ENCODE results near the gene PNMT.

PNMT gene

GRCh38 chr17:39711851-39712250 is 43.6 kb downstream of the PNMT start:
- ATAC-seq, result no peak

DNA sequence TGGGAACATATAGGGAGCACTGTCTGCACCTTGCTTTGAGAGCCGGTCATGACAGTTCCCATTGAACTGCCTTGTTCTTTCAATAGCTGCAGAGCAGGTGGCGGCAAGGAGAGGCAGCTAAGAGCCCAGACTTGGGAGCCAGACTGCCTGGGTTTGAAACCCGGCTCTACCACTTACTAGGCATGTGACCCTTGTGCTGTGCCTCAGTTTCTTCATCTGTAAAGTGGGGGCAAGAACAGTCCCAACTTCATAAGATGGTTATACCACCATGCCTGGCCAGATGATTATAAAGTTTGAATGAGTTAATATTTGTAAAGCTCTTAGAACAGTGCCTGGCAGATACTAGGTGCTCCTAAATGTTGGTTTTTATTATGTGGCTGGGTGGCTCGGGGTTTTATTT is 46.0 kb downstream of the PNMT start:
- ATAC-seq, result no peak

DNA sequence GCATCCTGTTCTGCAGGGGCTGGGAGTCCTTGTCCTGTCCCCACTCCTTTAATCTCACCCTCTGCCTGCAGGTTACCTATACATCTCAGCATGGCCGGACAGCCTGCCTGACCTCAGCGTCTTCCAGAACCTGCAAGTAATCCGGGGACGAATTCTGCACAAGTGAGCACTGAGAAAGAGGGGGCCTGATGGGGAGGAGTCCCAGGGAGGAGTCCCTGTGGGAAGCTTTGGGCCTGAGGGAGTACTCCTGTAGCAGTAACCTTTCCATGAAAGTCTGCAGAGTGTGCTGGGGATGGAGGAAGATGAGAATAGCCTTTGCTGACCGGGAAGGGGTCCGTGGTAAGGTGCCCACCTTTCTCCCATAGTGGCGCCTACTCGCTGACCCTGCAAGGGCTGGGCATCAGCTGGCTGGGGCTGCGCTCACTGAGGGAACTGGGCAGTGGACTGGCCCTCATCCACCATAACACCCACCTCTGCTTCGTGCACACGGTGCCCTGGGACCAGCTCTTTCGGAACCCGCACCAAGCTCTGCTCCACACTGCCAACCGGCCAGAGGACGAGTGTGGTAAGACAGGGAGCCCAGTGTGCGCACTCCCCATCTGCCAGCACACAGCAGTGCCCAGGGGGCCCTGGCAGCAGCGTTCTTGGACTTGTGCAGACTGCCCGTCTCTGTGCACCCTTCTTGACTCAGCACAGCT is 47.3 kb downstream of the PNMT start:
- ATAC-seq, result no peak

DNA sequence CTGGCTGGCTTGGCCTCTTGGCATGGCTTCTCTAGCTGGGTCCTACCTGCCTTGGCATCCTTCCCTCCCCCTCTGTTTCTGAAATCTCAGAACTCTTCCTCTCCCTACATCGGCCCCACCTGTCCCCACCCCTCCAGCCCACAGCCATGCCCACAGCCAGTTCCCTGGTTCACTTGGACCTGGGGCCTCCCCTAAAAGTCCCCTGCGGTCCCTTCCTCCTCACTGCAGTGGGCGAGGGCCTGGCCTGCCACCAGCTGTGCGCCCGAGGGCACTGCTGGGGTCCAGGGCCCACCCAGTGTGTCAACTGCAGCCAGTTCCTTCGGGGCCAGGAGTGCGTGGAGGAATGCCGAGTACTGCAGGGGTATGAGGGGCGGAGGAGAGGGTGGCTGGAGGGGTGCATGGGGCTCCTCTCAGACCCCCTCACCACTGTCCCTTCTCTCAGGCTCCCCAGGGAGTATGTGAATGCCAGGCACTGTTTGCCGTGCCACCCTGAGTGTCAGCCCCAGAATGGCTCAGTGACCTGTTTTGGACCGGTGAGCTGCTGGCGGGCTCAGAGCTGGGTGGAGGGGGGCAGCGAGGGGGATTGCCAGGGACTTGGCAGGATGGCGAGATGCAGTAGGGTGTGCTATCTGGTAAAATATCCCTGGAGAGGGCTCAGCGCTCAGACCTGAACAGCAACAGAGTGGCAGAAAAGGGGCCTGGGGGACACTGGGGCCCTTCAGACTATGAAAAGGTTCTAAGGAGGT is 48.0 kb downstream of the PNMT start:
- no peak for ATAC-seq

DNA sequence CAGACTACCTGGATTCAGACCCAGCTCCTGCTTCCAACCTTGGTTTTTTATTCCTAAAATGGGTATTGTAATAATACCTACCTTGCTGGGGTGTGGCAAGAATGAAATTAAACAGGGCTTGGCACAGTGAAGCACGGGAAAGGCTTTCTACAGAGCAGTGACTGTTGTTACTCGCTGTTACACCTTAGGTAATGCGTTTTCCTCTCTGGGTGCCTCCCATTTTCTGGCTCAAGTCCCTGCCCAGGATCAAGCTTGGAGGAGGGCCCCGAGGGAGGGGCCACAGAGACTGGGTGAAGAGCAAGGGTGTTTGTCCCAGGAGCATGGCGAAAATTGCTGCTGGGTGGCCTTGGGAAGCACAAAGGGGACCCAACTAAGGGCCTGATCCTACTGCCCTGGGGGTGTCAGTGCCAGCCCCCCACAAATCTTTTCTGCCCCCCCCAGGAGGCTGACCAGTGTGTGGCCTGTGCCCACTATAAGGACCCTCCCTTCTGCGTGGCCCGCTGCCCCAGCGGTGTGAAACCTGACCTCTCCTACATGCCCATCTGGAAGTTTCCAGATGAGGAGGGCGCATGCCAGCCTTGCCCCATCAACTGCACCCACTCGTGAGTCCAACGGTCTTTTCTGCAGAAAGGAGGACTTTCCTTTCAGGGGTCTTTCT is 48.8 kb downstream of the PNMT start:
- no peak for ATAC-seq

GRCh38 chr17:39717660-39718059 is 49.4 kb downstream of the PNMT start:
- no peak for ATAC-seq

DNA sequence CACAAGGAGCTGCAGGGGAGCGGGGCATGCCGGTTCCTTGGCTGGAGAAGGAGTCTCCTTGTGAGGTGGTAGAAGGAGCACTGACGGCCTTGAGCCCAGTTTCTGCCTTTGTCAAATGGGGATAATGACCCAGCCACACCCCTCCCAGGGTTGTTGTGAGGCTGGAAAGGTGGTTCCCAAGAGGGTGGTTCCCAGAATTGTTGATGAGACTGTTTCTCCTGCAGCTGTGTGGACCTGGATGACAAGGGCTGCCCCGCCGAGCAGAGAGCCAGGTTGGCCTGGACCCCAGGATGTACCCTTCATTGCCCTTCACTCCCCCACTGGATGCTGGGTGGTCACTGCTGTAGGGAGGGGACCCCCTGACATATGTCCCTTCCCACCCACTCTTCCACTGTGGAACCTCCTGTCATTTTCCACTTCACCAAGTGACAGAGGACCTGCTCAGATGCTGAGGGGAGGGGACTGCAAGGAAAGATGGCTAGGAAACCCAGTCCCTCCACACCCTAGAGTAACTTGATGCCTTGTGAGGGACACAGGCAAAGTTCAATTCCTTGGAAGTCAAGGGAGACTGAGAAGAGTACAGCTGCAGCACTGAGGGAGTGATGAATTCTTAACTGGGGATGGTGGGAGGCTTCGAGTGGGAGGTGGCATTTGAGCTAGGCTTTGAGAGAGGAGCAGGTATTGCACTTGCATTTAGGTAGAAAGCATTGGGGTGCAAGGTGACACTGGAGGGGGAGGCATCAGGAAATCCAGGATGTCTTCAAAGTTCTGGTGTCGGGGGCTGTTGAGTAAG is 51.5 kb downstream of the PNMT start:
- no peak for ATAC-seq

All from activated CD4-positive, CD25-positive, alpha-beta regulatory T cell treated with anti-CD3 and anti-CD28 coated beads, Interleukin-2, amount 50 U/mL, for 24 hours (primary cell).